HG02884 (cell line): ENCODE data around the gene PCDH9.
"Not testable (repeated sequence)": the region's sequence is repeated elsewhere in the genome, so short reads cannot be mapped to it uniquely, and the experiment has no call there.

Source experiments
- ATAC-seq: cut with Tn5 transposase; IDR thresholded peaks from one replicate; pipeline ENCODE4 v1.9.1; 2021; ENCODE audit warnings: mild to moderate bottlenecking, moderate library complexity; ENCODE audit not compliant: unreplicated experiment

PCDH9 gene

GRCh38 chr13:66627512-66627911 lies 602.6 kb downstream of the PCDH9 start:
- no peak for ATAC-seq

GRCh38 chr13:66624302-66624701 lies 605.8 kb downstream of the PCDH9 start:
- no peak for ATAC-seq

- no peak for ATAC-seq
Observed at GRCh38 chr13:66623129-66623820, 606.9 kb downstream of the PCDH9 start.

GRCh38 chr13:66621906-66622447 lies 608.2 kb downstream of the PCDH9 start:
- not testable (repeated sequence) for ATAC-seq

GRCh38 chr13:66618702-66619101 lies 611.4 kb downstream of the PCDH9 start:
- ATAC-seq = no peak

DNA sequence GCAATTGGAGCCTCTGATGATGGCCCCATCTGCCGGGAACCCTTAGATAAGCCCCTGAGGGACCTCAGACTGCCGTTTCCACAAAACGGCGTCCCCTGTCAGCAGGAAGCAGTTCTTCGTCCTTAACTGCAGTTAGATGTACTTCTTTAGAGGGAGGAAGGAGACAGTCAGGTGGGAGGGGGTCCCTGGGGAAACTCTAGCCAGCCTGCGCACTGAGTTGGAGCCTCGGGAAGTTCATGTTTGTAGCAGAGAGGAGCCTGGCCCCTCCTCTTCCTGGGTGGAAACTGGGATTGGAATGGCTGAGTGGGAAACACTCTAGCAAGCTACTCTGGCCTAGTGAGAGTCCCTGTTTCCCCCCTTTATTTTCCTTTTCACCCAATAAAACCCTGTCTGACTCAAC lies 612.4 kb downstream of the PCDH9 start:
- no peak for ATAC-seq

DNA sequence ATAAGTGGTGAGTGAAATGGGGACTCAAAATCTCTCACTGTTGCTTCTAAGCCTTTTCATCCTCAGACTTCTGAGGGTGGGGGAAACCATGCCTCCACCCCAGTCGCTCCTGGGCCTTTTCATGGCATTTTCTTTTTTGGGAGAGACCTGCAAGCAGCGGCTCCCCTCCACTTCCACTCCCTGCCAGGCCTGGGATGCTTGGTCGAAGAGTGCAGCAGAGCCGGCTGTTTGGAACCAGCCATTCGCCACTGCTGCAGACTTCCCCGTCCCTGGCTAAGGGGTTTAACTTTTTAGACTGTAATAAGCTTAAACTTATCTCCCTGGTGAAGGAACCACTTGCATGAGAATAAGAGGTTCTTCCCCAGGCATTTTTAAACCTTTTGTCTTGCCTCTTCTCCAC lies 617.2 kb downstream of the PCDH9 start:
- ATAC-seq = no peak

GRCh38 chr13:66586489-66586888 lies 643.6 kb downstream of the PCDH9 start:
- no peak for ATAC-seq

GRCh38 chr13:66585669-66586203 lies 644.4 kb downstream of the PCDH9 start:
- no peak for ATAC-seq

DNA sequence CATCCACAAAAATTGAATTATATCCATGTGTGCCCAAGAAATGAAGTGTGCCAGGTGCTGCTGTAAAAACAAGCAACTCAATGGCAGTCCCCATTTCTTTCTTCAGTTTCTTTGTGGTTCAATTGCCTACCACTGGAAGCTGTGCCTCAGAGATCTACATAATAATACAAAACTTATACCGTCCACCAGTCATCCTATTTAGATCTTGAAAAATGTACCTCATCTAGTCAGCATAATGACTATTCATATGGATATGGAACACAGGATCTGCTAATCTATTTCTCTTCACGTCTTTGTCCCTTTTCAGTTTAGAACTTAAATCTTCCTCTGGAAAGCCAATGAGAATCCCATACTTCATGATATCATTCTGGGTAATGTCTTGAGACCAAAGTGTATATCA lies 648.5 kb downstream of the PCDH9 start:
- no peak for ATAC-seq

DNA sequence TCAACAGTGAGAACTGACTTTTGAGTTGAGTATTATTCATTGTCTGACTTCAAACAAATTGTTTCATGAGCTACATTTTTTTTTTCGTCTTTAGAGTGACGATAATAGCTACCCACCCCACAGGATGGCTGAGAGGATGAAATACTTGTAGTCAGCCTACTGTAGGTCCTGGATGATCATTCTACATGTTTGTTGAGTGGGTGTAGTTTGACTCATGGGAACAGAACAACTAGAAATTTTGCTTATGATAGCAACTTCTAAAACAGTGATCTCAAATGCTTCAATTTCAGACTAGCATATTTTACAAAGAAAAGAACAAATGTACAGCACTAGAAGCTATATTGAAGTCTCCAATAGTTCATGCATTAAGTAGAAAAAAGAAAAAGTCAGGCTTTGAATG lies 651.8 kb downstream of the PCDH9 start:
- ATAC-seq = no peak

- no peak for ATAC-seq
Observed at GRCh38 chr13:66577358-66577757, 652.8 kb downstream of the PCDH9 start.

DNA sequence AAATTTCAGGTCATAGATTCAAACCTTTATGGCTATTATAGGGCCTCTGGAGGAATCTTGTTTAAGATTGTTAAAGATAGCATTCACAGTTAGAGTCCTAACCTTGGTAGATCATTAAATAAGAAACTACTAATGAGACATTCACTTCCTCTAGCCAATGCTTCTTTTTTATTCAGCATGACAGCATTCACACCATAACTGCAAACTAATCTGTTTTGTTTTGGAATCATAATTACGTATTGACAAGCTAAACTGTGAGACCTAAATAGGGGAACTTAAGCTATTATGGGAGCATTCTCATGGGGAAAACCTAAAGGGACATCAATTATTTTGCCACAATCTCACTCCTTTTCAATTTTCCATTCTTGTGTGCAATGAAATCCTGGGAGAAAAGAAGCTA lies 653.8 kb downstream of the PCDH9 start:
- ATAC-seq = no peak

DNA sequence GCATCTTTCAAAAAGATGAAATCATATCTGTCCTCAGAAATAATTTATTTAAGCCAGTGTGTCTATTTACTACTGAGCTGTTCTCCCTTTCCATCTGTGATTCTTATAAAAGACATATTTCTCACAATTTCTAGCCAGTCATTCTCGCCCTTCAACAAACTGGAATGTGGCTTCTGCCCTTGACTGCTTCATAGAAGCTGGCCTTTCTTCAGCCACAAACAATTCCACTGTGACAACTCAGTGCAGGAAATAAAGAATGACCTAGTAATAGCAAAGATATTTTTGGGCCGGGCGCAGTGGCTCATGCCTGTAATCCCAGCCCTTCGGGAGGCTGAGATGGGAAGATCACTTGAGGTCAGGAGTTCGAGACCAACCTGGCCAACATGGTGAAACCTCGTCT lies 655.5 kb downstream of the PCDH9 start:
- ATAC-seq = no peak

GRCh38 chr13:66567899-66568612 lies 662.1 kb downstream of the PCDH9 start:
- no peak for ATAC-seq

- no peak for ATAC-seq
Observed at GRCh38 chr13:66565279-66565678, 664.9 kb downstream of the PCDH9 start.

DNA sequence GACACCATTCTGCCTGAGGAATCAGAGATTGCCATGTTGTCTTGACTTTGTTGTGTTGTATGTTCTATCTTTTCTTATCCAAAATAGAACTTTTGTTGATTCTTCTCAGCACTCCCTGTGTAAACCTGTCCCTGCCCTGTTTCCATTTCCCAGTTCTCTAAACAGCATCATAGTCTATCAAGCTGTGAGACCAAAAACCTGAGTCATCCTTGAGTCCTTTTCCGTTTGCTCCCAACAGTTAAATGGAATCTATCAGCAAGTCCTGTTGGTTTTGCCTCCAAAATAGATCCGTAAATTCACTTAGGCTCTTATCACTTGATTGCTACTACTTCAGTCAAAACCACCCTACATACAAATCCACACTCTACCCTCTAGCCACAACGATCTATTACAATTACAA lies 667.1 kb downstream of the PCDH9 start:
- ATAC-seq = no peak

DNA sequence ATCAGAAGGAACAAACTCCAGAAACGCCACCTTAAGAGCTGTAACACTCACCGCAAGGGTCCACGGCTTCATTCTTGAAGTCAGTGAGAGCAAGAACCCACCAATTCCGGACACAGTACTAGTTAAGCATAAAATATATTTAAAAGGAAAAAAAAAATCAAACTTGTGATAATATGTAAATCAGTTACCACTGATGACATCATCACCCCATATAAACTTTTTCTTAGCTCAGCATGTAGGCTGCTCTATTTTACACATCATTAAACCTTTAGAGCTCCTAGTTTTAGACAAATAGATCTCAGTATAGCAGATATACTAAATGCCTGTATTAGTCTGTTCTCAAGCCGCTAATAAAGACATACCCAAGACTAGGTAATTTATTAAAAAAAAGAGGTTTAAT lies 668.1 kb downstream of the PCDH9 start:
- no peak for ATAC-seq

- ATAC-seq = no peak
Observed at GRCh38 chr13:66560991-66561390, 669.1 kb downstream of the PCDH9 start.

- no peak for ATAC-seq
Observed at GRCh38 chr13:66560189-66560588, 669.9 kb downstream of the PCDH9 start.

- ATAC-seq = no peak
Observed at GRCh38 chr13:66559093-66559492, 671.0 kb downstream of the PCDH9 start.

GRCh38 chr13:66558506-66558905 lies 671.6 kb downstream of the PCDH9 start:
- no peak for ATAC-seq
